Head of caudate nucleus (tissue), 42 donors: ENCODE measurements around the gene DOCK4.
"Not testable (repeated sequence)": the region's sequence is repeated elsewhere in the genome, so short reads cannot be mapped to it uniquely, and the experiment has no call there.

Source experiments
- DNase-seq, 42 donors: peaks; one replicate each; pipeline versions ENCODE4 v3.0.0 to v3.0.0-alpha.2; 2020 to 2021; ENCODE audit warnings: mixed read lengths in 7 of 42
- intact Hi-C: fragments of 100-400 bp; cut with DNase I; formaldehyde crosslinking; loops from one replicate; pipeline ENCODE4 v1.15.0; 2022

The DOCK4 gene

DNA sequence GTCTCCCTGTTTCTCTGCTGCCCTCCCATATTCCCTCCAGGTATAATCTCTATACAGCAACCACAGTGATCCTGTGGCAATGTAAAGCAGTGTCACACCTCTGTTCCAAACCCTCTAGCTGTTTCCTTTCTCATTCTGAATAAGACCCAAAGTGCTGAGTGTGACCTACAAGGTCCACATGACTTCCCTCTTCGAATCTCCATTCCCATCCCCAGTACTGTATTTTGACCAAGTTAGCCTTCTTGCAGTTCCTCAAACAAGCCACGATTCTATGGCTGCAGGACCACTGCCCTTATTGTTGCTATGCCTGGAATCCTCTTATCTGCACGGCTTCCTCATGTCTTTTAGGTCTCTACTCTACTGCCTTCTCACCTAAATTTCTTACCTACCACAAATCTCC, 291.9 kb downstream of the DOCK4 start:
- DNase-seq, result peak in 1 of 42 donors; percentile 21
- intact Hi-C loops, result no loop called here

DNA sequence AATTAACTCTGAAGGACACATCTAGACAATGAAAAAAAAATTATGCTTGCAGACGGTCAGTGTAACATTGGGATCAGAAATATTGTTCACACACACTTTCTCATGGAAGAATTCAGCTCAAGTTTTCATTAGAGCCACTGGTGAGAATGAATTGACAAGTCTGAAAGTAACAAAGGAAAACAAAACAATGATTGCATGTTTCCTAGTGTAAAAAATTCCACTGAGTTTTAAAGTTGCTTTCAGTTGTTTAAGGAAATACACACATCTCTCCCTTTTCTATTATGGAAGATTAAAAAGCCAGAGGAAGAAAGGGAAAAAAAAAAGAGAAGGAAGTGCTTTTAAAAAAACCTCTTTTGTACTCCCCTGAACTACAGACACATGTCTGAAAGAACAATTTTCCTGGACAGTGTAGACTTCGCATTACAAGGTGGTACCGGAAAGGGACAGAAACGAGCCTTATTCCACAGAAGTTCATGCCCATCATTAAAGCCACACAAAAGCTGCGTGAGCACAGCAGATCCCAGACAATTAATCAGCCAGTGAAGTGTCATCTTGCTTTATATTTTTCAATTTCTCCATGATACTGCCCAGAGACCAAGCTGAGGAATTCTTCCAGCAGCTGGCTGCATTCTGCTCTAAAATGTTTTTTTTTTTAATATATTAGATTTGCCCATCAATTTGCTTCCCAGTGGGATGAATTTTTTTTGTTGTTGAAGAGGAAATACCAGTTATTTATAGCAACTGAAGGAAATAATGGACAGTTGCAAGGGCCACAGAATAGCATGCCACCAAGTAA, 294.8 kb downstream of the DOCK4 start:
- intact Hi-C loops, result no loop called here
- DNase-seq, result no peak

DNA sequence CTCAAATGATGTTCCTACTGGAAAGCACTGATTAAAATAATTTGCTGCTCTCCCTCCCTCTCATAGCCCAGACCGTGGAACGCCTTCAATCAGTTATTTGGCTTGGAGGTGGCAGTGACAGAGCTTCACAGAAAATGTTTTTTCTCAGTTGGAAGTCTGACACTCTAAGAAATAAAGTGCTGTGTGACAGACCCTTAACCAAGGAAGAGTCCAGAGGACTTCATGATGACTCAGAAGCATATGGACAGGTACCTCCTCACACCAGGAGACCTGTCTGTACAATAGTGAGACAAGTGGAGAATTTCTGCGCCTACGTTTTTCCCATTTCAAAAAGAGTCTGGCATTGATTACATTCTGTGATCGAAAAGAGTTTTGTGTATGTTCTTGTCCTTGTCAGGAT, 295.5 kb downstream of the DOCK4 start:
- DNase-seq, result no peak
- intact Hi-C loops, result no loop called here

DNA sequence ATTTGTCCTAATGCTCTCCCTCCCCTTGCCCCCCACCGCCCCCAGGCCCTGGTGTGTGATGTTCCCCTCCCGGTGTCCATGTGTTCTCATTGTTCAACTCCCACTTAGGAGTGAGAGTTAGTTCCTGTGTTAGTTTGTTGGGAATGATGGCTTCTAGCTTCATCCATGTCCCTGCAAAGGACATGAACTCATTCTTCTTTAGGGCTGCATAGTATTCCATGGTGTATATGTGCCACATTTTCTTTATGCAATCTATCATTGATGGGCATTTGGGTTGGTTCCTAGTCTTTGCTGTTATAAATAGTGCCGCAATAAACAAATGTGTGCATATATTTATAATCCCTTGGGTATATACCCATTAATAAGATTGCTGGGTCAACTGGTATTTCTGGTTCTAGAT, 297.5 kb downstream of the DOCK4 start:
- DNase-seq, intact Hi-C loops: not testable (repeated sequence)

DNA sequence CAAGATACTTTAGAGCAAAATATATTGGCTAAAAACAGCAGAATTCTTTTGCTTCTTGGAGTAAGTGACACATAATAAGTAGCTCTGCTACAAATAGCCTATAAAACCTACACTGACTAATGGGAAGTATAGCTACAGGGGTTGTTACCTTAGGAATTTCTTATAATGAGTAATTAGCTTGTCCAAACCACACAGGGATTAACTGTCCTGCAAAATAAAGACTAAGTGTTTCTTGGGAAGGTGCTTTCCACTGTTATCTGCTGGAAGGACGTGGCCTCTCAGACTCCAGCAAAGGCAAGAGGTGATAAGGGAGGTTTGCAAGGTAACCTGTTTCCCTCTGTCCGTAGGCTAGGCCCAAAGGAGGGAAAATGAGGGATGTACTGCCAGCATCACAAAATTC, 302.4 kb downstream of the DOCK4 start:
- DNase-seq, result no peak
- intact Hi-C loops, result no loop called here

DNA sequence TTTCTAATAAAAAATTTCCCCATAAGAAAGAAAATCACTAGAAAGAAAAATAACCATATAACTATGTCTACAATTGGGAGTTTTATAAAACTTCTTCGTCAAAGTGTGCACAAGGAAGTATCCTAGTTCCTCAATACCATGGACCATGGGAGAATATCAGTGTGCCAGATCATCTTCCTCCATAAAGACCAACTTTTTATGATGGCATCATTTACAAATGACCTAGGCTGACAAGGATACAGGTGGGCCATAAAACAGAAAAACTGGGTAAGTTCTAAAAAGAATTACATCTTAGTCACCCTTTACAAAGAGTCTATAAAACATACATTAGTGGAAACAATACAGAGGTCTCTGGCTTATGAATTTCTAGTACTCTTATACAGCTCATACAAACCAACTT, 303.2 kb downstream of the DOCK4 start:
- DNase-seq, result no peak
- intact Hi-C loops, result no loop called here

DNA sequence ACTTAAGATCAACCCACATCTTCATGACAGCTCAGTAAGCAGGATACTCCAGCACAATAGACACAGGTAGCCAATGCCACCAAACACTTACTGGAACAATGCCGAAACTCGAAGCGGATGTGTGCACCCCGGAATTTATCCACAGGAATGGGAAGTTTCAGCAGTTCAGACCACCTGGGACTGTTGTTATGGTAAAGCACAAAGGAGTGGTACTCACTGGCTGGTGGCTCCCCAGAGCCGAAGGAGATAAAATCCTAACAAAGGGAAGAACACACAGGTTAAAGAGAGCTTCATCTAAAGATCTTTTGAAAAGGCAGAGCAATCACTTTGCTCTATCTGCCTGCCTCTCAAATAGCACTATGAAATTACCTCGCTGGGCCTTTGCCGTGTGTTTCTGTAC, 305.9 kb downstream of the DOCK4 start:
- no peak for DNase-seq
- intact Hi-C loops, result no loop called here

DNA sequence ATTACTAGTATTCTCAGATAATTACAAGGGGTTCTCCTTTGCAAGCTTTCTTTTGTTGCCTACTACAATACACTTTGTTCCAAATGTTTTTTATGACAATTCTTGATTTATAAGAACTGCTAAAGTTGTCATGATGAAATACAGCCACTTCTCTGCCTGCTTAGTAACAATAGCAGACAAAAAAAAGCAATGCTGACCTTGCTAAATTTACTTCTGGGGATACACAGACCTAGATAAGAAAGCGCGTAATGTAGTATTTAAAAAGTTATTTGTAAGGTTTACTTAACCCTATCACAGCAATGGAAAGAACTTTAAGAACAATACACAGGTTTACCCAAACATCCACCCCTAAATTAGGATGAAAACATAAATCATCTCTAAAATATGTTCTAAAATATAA, 311.1 kb downstream of the DOCK4 start:
- DNase-seq, result no peak
- intact Hi-C loops, result no loop called here

DNA sequence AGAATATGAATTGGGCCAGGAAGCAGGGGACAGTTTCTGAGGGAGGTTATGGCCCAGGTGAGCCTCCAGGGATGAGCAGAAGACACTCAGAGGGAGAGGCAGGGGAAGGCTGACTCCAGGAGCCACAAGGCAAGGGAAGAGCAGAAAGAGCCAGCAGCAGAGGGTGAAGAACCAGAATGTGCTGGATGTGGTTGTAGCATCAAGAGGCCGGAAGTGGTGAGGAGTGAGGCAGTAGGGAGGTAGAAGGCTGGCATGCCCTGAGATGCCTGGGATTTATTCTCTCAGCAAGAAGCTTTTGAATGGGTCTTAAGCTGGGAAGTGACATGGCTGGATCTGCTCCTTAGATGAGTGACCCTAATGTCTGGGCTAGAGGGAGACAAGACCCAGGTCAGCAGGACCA, 311.7 kb downstream of the DOCK4 start:
- DNase-seq, result no peak
- intact Hi-C loops, result no loop called here

DNA sequence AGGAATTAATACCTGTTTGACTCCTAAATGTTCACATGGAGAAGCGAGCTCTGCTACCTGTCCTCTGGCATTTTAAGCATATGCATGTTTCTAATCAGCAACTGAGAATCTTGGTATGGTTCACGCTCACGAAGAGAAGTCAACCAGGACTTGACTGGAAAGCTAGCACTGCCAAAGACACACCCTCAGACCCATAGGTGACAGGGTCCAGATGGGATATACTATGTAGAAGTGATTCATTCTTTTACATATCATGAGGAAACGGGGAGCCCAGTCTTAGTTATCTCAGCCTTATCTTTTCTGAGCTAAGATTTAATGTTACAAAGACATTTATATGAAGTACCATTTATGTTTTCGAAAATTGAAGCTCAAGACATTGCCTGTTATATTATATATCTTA, 313.0 kb downstream of the DOCK4 start:
- DNase-seq, result no peak
- intact Hi-C loops, result no loop called here

DNA sequence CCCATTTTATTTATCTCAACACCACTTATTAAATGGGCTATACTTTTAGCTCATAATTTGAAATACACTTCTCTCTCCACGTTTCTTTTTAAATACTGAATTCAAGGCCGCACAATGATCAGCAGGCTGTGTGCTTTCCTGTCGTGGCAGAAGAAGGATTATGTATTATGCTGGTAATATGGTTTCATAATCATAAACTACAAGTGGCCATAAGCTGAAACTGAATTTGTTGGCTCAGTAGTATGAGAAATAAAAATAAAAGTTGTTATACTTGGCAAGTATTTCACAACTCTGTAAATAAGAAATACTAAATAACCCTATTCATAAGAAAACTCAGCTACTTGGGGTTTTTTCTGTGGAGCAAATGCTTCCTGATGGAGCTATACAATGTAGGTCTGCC, 313.6 kb downstream of the DOCK4 start:
- no peak for DNase-seq
- intact Hi-C loops, result no loop called here

DNA sequence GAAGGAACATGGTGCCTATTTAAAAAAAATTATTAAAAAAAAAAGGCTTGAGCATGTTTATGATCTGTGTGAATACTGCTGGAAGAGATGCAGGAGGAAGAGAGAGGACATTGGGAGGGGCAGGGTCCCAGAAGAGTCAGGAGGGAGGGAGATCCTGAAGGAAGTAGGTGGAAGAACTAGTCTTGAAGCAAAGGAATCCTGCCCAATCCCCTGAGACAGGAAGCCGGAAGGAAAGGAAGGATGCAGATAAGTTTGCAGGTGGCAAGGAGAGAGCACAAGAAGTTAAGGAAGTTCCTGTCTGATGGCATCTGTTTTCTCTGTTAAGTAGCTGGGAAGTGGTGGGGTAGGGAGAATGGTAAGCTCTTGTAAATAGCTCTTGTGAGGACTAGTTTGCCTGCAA, 318.5 kb downstream of the DOCK4 start:
- no peak for DNase-seq
- intact Hi-C loops, result no loop called here

DNA sequence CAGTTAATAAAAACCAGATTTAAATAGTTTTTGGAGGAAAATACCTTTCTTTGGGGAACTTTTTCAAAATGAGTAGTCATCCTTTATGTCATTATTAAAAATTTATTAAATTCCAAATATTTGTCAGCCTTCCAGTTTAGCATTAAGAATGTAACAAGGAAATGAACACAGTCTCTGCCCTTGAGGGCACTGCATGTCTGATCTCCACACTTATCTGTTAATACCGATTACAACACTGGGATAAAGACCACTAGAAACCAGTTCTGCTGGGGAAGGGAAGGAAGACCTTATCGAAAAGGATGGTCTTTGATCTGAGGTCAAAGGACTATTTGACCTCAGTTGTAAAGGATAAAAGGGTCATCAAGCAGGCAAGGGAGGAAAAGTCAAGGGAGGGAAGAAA, 320.0 kb downstream of the DOCK4 start:
- intact Hi-C loops, result no loop called here

DNA sequence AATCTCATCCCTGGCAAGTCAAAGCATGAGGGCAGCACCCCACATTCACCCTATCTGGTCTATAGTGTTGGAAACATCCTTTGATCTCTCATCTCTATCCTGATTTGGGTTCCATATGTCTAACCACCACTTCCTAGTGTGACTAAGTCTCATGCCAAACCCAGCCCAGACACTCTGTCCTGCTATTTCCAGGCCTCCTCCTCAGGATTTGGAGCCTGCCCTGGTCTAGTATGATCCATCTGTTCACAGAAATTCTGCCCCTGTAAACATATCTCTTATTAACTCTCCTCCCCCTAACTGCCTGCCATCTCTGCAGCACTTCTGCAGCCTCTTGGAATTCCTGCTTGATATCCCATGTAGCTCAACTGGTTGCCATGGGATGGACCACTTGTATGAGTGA, 323.0 kb downstream of the DOCK4 start:
- intact Hi-C loops, result no loop called here
- DNase-seq, result no peak

More for the DNA sequence above, 320.0 kb downstream of the DOCK4 start:
- no peak for DNase-seq

DNA sequence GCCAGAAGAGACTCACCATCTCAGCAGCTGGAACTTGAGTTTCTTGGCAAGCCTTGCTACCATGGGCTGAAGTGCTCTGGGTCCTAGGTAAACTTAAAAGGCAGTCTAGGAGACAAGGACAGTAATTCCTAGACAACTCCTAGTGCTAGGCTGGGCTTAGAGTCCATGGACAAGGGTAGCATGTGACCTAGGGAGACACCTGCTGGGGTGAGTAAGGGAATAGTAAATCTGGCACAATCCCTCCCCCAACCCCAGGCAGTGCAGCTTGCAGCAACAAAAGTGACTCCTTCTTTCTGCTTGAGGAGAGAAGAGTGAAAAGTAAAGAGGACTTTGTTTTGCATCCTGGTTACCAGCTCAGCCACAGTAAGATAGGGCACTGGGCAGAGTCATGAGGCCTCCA, 327.4 kb downstream of the DOCK4 start:
- no peak for DNase-seq
- intact Hi-C loops, result no loop called here

DNA sequence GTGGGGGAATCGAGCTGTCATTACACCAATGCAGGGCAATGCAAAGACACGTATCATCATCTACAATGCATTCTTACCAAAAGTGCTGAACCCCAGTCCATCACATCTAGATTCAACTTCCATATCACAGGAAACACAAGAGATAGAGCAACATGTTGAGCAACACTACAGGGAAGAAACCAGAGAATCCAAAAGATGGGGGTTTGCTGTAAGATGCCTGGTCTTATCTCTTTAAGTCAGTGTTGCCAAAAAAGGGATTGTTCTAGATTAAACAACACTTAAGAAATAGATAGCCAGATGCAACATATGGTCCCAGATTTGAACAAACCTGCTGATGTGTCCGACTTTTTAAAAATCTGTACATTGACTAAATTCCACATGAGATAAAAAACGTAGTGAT, 328.3 kb downstream of the DOCK4 start:
- no peak for DNase-seq
- intact Hi-C loops, result no loop called here

DNA sequence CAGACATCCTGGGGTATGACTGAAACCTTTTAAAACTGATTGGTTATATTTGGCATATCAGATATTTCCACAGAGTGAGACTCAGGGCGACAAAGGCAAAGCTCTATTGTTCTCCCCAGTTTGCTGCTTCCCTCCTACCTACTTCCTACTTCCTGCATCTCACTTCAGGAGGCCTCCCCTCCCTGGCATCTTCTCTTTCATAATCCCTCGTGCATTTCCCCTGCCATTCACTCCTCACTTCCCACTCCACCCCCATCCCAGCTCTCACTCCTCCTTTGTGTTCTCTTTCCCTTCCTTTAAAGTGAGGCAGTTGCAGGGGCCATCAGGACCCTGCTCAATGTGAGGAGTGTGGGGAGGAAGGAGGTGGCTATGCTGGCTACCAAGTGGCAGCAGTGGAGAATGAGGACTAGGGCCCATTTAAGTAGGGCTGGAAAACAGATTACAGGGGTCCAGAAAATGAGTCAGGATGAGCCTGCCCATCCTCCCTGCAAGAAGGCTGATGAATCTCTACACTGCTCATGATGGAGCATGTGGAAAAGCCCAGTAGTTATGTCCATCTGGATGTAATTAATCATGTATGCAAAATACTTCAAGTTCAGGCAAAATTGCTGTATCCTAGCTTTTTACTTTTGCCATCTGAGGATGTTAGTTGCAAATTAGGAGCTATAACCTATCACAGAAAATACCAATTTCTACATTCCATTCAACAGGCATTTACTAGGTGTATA, 332.1 kb downstream of the DOCK4 start:
- intact Hi-C loops, result no loop called here
- peak in 34 of 42 donors; percentile 20 to 86 (median 55) for DNase-seq

DNA sequence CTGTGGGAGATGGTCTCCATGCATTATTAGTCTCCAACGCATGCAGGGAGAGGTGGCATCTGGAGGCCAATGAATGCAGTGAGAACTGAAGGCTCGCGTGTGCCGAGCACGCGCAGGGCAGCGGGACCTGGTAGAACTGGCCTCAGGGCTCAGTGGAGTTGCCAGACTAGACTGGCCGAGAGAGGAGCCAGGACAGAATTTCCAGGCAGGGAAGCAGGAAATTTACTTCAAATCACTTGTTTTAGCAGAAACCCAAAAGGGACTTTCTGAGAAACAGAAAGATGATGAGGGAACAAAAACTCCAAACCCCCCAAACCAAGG, 332.9 kb downstream of the DOCK4 start:
- DNase-seq, result no peak
- intact Hi-C loops, result no loop called here

DNA sequence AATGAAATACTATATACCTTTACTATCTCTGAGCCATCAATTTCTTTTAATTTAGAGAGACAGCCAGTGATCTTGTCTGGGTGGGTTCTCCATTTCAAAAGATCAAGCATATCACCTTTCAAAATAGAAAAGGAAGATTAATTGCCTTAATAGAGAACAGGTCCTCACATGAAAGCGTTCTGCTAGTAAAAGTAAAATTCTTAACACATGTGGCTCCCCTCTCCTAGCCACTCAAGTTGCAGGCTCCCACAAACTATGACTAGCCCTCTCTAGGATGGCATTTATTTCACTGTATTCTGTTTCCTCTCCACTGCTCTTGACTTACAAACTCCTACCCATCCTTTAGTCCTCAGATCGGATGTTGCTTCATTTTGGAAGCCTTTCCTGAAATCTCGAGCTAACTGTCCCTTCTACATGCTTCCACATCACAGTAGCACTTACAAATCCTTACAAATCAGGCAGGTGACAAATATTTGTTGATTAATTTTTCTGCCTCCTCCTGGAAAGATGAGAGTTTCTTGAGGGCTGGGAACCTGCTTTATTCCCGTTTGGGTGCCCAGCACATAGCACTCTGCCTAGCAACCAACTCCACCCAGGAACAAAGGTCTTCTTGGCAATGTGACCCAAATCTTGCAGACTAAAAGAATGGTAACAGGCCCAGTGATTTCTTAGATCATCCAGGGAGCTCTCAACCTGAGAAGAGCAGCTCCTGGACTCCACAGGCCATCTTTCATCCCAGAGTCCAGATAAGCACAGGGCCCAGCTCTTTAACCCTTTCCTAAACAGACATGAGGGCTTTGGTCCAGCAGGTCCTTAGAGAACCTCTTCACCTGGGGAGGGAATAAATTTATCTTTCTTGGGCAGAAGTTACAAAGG, 333.5 kb downstream of the DOCK4 start:
- intact Hi-C loops, result no loop called here
- DNase-seq, result no peak

DNA sequence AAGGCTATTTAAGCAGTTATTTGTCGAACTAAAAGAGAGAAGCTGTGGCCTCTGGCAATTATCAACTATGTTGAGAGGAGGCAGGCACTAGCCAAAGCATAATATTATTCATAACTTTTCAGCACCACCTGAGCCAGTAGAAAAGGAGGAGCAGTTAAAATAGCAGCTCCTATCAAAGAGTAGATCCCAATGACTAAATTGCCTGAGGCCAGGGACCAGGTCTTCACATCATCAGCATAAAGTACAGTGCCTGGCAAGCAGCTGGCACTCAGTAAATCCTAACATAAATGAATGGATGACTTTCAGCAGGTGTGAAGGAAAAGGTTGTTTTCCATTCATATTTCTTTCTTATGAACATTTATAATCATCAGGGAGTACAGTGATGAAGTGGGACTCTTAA, 334.9 kb downstream of the DOCK4 start:
- no peak for DNase-seq
- intact Hi-C loops, result no loop called here
